Ovary (tissue), 9 donors: ENCODE measurements around the gene POLR1C. TPM values are rescaled to one million over a fixed set of nuclear protein-coding genes. Genes with fewer than 3 reads are reported as not detected.

Experiments used
- DNase-seq, 5 donors: peaks; one replicate each; pipeline ENCODE4 v3.0.0-alpha.2; 2019 to 2020
- H3K27ac ChIP-seq, 2 donors: fragments of 200-600 bp; one replicate each; pipeline versions ENCODE4 v1.5.1 to v1.8.0; 2019 to 2022
- H3K27me3 ChIP-seq: fragments of 200-600 bp; one replicate; pipeline ENCODE4 v1.8.0; 2022
- H3K36me3 ChIP-seq: fragments of 200-600 bp; sonication (generic); one replicate; pipeline ENCODE4 v1.5.1; 2019
- H3K4me1 ChIP-seq: one replicate; pipeline ENCODE4 v1.8.1; 2013; ENCODE audit warnings: mild to moderate bottlenecking, moderate library complexity; ENCODE audit not compliant: insufficient read depth
- H3K4me3 ChIP-seq: fragments of 200-600 bp; sonication (generic); one replicate; pipeline ENCODE4 v1.5.1; 2017
- H3K9me3 ChIP-seq, 2 donors: fragments of 200-600 bp in 1 of 2; sonication (generic) in 1 of 2; one replicate each; pipeline versions ENCODE4 v1.5.1 to v1.8.1; 2013 to 2019; ENCODE audit warnings: mild to moderate bottlenecking in 1 of 2, moderate library complexity in 1 of 2
- CTCF ChIP-seq, 3 donors: fragments of 450-650 bp in 2 of 3; fragments of 200-600 bp in 1 of 3; IDR thresholded peaks; one replicate each; pipeline versions ENCODE4 v1.5.1 to v1.8.0; 2016 to 2022; ENCODE audit warnings: antibody characterized with exemption in 3 of 3, mild to moderate bottlenecking in 1 of 3
- EP300 ChIP-seq: sonication (generic); formaldehyde crosslinking; IDR thresholded peaks from one replicate; pipeline ENCODE4 v1.6.1; 2017; ENCODE audit warnings: antibody characterized with exemption
- POLR2A ChIP-seq: fragments of 450-650 bp; IDR thresholded peaks from one replicate; pipeline ENCODE4 v1.6.1; 2017; ENCODE audit warnings: antibody characterized with exemption, mild to moderate bottlenecking, moderate library complexity
- WGBS, 3 donors: extraction: QIAGEN DNeasy Blood & Tissue Kit in 1 of 3; methylation state at CpG; one replicate each; pipeline versions ENCODE4 v1.1.5 to v1.1.7; 2013 to 2017; 5-methylcytosine and 5-hydroxymethylcytosine counted together
- intact Hi-C, 4 donors: fragments of 100-400 bp; cut with DNase I; formaldehyde crosslinking; loops; one replicate each; pipeline versions ENCODE4 v1.11.0 to v1.15.1; 2022 to 2023
- polyA plus RNA-seq, 2 donors: library from polyadenylated mRNA; stranded (reverse); fragments of 200-250 nt in 1 of 2; fragments of 350-450 nt in 1 of 2; fragmentation: Illumina TruSeq in 1 of 2; extraction: RNeasy Lipid Tissue Mini Kit (QIAGEN cat#74804) in 1 of 2; gene quantifications; one replicate each; pipeline ENCODE4 v1.2.3, GENCODE V29; 2013 to 2014
- total RNA-seq, 7 donors: library from RNA; depleted of rRNA in 2 of 7; stranded (reverse); fragments of >200 nt in 2 of 7; fragmentation: NEBNext Ultra II Directional in 3 of 7; extraction: Animal tissue kit (Norgen Biotek cat#: 25700) in 3 of 7; gene quantifications; one replicate each; pipeline versions ENCODE4 v1.1.0 to v1.2.4, GENCODE V29; 2016 to 2023
- donor health status: DM: no; HTN: no; CAD: no; lungs with moderate emphysema.
- donor health status: DM: no; HTN: no; CAD: no.
- donor health status: Bipolar disorder and iron deficiency.
- donor health status: DM: yes; HTN: yes; CAD: no.
- donor health status: DM: no; HTN: no; CAD: no.
- donor health status: DM: yes; HTN: yes; CAD: no.

Gene POLR1C
- total and polyA plus RNA-seq, 9 donors = 18.1 to 48.6 (median 32.0) TPM

- no peak for DNase-seq
- no peaks in the 10 kb centered on the region for H3K27me3 ChIP-seq
- H3K36me3 ChIP-seq = no peaks in the 10 kb centered on the region
- H3K9me3 ChIP-seq = no peaks in the 10 kb centered on the region
- WGBS, 3 donors = 70 to 73% (median 72%) methylated on average over 13 of the region's 13 CpGs
- H3K4me1 ChIP-seq = no peaks in the 10 kb centered on the region
- no peak overlapping the region for H3K27ac ChIP-seq
- no peak overlapping the region for H3K4me3 ChIP-seq
- no peak for TF ChIP-seq EP300
- TF ChIP-seq POLR2A = no peak
- TF ChIP-seq CTCF (IDR thresholded peaks at IDR 0.05) = no peak
- intact Hi-C loops = loop anchor here in 1 of 4 donors (5.0 kb wide), 1 partner anchor 1287 kb away; no protein-coding TSS in a partner anchor
Observed at GRCh38 chr6:43468748-43469681, 47.9 kb upstream of the POLR1C start.

GRCh38 chr6:43469947-43470346 lies 46.9 kb upstream of the POLR1C start:
- Histone ChIP-seq H3K4me3 (no peak overlapping the region), H3K27ac (no peak overlapping the region), H3K36me3 (no peaks in the 10 kb centered on the region), H3K4me1 (no peaks in the 10 kb centered on the region), H3K27me3 (no peaks in the 10 kb centered on the region), H3K9me3 (no peaks in the 10 kb centered on the region)
- intact Hi-C loops = loop anchor here in 1 of 4 donors (5.0 kb wide), 1 partner anchor 1288 kb away; no protein-coding TSS in a partner anchor
- no peak for TF ChIP-seq CTCF (IDR thresholded peaks at IDR 0.05)
- no peak for DNase-seq
- 86 to 90% (median 87%) methylated on average over 7 of the region's 7 CpGs for WGBS, 3 donors

GRCh38 chr6:43471399-43471798 lies 45.5 kb upstream of the POLR1C start:
- H3K4me1 ChIP-seq = no peaks in the 10 kb centered on the region
- H3K4me3 ChIP-seq = no peak overlapping the region
- intact Hi-C loops = no loop called here
- no peak overlapping the region for H3K27ac ChIP-seq
- no peaks in the 10 kb centered on the region for H3K9me3 ChIP-seq
- H3K27me3 ChIP-seq = no peaks in the 10 kb centered on the region
- H3K36me3 ChIP-seq = no peaks in the 10 kb centered on the region
- TF ChIP-seq CTCF (IDR thresholded peaks at IDR 0.05) = no peak
- TF ChIP-seq POLR2A = no peak
- TF ChIP-seq EP300 = no peak
- DNase-seq = no peak
- 73 to 88% (median 80%) methylated on average over 1 of the region's 1 CpG for WGBS, 3 donors

GRCh38 chr6:43472515-43472914 lies 44.4 kb upstream of the POLR1C start:
- intact Hi-C loops = no loop called here
- Histone ChIP-seq H3K36me3 (no peaks in the 10 kb centered on the region), H3K4me3 (no peak overlapping the region), H3K27ac (no peak overlapping the region), H3K27me3 (no peaks in the 10 kb centered on the region), H3K9me3 (no peaks in the 10 kb centered on the region), H3K4me1 (no peaks in the 10 kb centered on the region)
- no peak for DNase-seq
- TF ChIP-seq POLR2A (no peak), EP300 (no peak), CTCF (IDR thresholded peaks at IDR 0.05) (no peak)
- WGBS, 3 donors = 88 to 98% (median 95%) methylated on average over 4 of the region's 4 CpGs
